HG03064 (cell line): ENCODE results near the gene FKBP1A.

ENCODE experiments used
- ATAC-seq: cut with Tn5 transposase; IDR thresholded peaks from one replicate; pipeline ENCODE4 v1.9.1; 2021; ENCODE audit warnings: low read depth; ENCODE audit not compliant: unreplicated experiment

FKBP1A gene

GRCh38 chr20:1388741-1389483 lies 3.9 kb downstream of the FKBP1A start:
- no peak for ATAC-seq

DNA sequence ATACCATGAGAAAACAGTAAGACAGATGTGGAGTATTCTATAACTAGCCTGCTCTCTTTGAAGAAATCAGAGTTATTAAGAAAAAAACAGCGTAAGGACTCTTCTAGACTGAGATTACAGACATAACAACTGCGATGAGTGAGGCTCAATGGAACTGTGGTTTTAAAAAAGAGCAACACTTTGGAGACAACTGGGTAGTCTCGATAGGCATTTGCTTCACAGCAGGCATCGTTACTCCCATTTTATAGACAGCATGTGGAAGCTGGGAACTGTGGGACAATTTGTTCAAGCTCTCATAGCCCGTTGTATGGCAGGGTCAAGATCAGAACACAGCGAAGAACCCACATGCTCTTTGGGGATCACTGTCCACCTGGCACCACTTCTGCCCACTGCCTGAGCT lies 4.6 kb downstream of the FKBP1A start:
- ATAC-seq, result no peak

- ATAC-seq, result no peak
Measured at GRCh38 chr20:1386323-1386722, 6.5 kb downstream of the FKBP1A start.

GRCh38 chr20:1383623-1384404 lies 9.0 kb downstream of the FKBP1A start:
- ATAC-seq, result no peak

- ATAC-seq, result no peak
Measured at GRCh38 chr20:1382670-1383069, 10.2 kb downstream of the FKBP1A start.

- no peak for ATAC-seq
Measured at GRCh38 chr20:1381753-1382591, 10.9 kb downstream of the FKBP1A start.

- no peak for ATAC-seq
Measured at GRCh38 chr20:1378735-1379125, 14.1 kb downstream of the FKBP1A start.

DNA sequence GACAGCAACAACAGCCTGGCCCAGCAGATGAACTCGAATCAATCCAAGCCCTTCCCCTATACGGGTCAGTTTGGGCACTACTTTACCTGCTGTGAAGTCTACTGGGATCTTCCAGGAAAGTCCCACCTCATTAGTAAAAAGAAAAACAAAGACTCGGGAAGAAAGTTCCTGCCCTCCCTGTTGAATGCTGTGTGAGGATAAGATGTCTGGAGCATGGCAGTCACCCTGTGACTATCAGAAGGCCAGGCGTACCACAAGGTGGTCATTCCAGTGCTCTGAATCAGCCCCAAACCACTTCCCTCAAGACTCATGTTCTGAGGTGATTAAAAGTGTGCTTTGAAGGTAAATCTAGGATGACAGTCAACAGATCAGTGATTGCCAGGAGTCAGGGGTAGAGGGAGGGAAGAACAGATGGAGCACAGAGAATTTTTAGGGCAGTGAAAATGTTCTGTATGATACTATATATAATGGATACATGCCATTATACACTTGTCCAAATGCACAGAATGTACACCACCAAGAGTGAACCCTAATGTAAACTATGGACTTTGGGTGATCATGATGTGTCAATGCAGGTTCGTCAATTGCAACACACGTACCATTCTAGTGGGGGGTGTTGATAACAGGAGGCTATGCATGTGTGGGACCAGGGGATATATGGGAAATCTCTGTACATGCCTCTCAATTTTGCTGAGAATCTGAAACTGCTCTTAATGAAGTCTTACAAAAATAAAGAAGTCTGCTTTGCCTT lies 14.7 kb downstream of the FKBP1A start:
- no peak for ATAC-seq

GRCh38 chr20:1377341-1377871 lies 15.4 kb downstream of the FKBP1A start:
- ATAC-seq, result no peak

- no peak for ATAC-seq
Measured at GRCh38 chr20:1376408-1377270, 16.2 kb downstream of the FKBP1A start.

DNA sequence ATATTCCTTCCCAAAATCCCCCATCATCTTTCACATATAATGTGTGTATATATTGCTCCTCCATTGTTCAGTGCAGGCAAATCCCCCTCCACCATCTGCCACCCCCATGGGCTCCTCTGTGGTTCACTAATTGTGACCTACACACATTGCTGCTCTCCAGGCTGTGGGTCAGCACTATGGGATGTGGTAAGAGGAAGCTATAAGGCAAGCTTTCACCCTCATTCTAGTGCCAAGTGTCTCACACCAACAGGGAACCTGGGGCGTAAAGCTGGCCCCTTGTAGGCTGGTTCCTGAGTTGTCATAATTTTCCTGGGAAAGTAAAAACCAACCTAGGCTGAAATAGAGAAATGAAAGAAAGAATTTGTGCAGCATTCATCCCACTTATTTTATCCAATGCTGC lies 16.8 kb downstream of the FKBP1A start:
- ATAC-seq, result no peak

DNA sequence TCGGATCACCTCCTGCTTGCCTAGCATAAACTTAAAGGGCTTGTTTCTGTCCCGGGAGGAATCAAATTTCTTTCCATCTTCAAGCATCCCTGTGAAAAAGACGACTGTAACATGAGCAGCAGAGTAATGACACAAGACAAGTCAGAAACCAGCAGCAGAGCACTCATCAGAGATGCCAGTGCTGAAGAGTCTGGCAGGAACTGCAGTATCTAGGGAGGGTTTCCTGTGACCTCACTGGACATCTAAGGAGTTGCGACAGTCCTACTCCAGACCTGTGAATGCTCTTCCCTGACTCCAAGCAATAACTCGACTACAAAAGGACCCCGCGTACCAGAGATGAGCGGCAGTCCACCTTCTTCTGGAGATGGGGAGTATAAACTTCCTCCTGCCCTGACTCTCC lies 17.3 kb downstream of the FKBP1A start:
- ATAC-seq, result no peak

DNA sequence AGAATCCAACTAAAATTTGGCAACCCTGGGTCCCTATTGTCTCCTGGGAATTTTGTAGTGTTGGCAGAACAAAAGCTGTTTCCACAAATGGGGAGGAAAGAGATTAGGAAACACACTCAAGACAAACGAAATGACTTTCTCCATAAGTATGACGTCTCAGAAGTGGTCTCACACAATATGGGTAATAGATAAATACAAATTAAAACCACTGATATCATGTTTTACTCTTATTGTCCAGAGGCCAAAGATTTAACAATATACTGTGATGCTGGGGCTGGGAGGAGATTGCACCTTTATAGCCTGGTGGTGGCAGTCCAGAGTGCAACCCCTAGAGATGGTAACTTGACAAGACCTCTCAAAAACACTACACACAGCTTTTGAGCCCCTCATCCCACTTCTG lies 18.6 kb downstream of the FKBP1A start:
- ATAC-seq, result no peak

- no peak for ATAC-seq
Measured at GRCh38 chr20:1373614-1374013, 19.2 kb downstream of the FKBP1A start.

DNA sequence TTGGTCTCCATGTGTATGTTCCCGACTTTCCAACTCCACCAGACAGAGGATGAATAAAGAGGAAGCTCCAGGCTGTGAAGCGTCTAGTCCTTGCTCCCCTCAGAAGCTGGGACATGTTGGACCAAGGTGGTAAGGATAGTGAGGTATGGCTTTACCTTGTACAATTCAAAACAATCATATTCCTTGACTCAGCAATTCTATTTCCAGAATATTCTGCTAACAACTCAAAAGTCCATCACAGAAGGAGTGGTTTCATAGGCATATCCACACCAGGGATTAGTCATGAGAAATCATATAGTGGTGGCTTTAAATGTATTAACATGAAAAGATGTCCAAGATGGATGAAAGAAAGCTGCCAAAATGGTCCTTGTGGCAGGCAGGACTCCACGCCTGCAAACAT lies 19.8 kb downstream of the FKBP1A start:
- ATAC-seq, result no peak

DNA sequence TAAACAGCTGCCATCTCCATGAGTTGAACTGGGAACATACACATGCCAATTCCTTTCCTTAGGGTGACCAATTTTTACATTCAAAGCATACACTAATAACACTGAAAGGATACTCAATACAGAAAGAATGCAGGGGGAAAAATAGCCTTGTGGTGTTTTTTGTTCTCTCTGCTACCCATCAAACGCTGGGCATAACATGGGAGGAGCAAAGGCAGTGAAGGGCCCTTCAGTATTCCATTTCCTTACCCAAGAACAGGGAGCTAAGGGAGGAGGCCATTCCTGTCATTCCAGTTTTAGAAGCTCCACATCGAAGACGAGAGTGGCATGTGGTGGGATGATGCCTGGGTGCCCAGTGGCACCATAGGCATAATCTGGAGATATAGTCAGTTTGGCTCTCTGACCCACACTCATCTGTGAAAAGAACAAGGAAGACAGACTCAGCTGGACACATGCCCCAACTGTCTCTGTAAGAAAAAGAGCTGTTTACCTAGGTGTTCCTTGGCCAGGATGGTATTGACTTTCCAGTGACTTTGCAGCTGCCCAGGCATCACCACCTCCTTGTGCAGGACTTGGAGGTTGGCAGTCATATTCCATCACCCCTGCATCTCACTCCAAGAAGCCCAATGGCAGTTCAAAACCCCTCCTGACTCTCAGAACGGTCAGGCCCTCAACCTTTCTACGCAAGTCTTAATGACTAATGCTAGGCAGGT lies 20.9 kb downstream of the FKBP1A start:
- ATAC-seq, result no peak

DNA sequence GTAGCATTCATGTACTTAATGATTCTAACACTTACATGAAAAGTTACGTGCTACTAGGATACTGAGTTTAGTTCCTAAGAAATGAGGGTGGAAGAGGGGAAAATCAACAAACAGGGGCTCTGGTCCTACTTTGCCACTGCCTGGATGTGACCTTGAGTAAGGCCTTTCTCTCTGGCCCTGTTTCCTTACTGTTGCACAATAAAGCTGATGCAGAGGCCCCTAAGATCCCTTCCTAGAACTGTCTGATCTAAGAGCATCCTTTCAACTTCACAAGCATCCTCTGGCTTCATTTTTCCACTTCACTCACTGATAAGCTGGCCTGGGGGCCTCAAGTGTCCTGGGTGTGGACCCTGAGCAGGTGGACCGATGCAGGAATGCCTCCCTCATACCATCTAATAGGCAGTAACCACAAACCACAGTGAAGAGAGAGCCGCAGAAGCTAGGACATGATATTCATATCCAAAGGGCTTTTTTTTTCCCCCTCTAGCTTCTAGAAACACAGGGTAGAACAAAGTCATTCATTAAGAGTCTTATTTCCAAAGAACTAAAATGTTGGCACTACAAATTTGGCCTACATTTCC lies 21.6 kb downstream of the FKBP1A start:
- no peak for ATAC-seq

- ATAC-seq, result no peak
Measured at GRCh38 chr20:1370548-1371110, 22.2 kb downstream of the FKBP1A start.
